ENCODE data around the gene PTPRH.
A peak's percentile ranks its signal among the peaks of the same experiment; 100 is the strongest.
"Not testable (repeated sequence)": the region's sequence is repeated elsewhere in the genome, so short reads cannot be mapped to it uniquely, and the experiment has no call there.

Gene PTPRH

GRCh38 chr19:55224038-55224665, 14.9 kb upstream of the PTPRH start:
- no peak for DNase-seq

GRCh38 chr19:55223291-55224037, 14.2 kb upstream of the PTPRH start:
- DNase-seq = no peak

GRCh38 chr19:55220525-55220924, 11.2 kb upstream of the PTPRH start:
- DNase-seq = no peak

GRCh38 chr19:55216461-55217198, 7.3 kb upstream of the PTPRH start:
- peak; percentile 5 for DNase-seq

- DNase-seq = no peak
Measured at GRCh38 chr19:55213547-55213946, 4.2 kb upstream of the PTPRH start.

- peak; percentile 9 for DNase-seq
Measured at GRCh38 chr19:55212447-55212846, 3.1 kb upstream of the PTPRH start.

GRCh38 chr19:55209693-55210472, 582 bp upstream of the PTPRH start:
- no peak for DNase-seq

GRCh38 chr19:55206664-55207500, 2.4 kb downstream of the PTPRH start:
- peak; percentile 34 for DNase-seq

- DNase-seq = not testable (repeated sequence)
Measured at GRCh38 chr19:55202199-55202598, 7.1 kb downstream of the PTPRH start.

- no peak for DNase-seq
Measured at GRCh38 chr19:55199620-55200204, 9.6 kb downstream of the PTPRH start.

- DNase-seq = no peak
Measured at GRCh38 chr19:55198651-55199050, 10.7 kb downstream of the PTPRH start.

- no peak for DNase-seq
Measured at GRCh38 chr19:55197528-55197927, 11.8 kb downstream of the PTPRH start.

- no peak for DNase-seq
Measured at GRCh38 chr19:55196803-55197202, 12.5 kb downstream of the PTPRH start.

GRCh38 chr19:55193481-55193880, 15.8 kb downstream of the PTPRH start:
- no peak for DNase-seq

GRCh38 chr19:55189403-55189835, 19.9 kb downstream of the PTPRH start:
- no peak for DNase-seq

GRCh38 chr19:55188625-55189024, 20.7 kb downstream of the PTPRH start:
- DNase-seq = no peak

GRCh38 chr19:55186080-55186479, 23.2 kb downstream of the PTPRH start:
- DNase-seq = no peak

- no peak for DNase-seq
Measured at GRCh38 chr19:55181740-55182139, 27.6 kb downstream of the PTPRH start.

GRCh38 chr19:55179606-55180484, 29.5 kb downstream of the PTPRH start, which contains the start of gene SYT5:
SYT5 (minus strand) TSS chr19:55180289; CDS start chr19:55179041, 1,248 bp downstream.
- DNase-seq = peak; percentile 48

All from activated T-cell treated with anti-CD3 and anti-CD28 coated beads for 4 hours (primary cell).